ENCODE measurements around the gene UQCRC1.

Gene UQCRC1

DNA sequence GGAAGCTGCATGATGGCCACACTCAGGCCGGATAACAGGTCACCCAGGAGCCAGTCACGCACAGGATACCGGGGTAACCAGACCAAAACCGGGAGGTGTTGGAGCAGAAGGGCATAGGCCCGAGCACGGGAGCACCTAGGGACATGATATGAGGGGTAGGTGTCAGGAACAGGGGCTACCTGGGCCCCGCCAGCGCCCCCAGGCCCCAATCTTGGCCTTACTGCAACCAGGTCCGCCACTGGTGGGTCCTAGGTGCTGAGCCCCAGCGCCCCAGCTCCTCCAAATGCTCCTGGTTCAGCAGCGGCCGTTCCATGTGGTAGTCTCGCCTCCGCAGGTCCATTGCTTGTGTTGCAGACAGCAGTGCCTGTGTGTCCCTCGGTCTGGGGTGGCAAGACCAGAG, 23.8 kb upstream of the UQCRC1 start:
- DNase-seq = no peak

DNA sequence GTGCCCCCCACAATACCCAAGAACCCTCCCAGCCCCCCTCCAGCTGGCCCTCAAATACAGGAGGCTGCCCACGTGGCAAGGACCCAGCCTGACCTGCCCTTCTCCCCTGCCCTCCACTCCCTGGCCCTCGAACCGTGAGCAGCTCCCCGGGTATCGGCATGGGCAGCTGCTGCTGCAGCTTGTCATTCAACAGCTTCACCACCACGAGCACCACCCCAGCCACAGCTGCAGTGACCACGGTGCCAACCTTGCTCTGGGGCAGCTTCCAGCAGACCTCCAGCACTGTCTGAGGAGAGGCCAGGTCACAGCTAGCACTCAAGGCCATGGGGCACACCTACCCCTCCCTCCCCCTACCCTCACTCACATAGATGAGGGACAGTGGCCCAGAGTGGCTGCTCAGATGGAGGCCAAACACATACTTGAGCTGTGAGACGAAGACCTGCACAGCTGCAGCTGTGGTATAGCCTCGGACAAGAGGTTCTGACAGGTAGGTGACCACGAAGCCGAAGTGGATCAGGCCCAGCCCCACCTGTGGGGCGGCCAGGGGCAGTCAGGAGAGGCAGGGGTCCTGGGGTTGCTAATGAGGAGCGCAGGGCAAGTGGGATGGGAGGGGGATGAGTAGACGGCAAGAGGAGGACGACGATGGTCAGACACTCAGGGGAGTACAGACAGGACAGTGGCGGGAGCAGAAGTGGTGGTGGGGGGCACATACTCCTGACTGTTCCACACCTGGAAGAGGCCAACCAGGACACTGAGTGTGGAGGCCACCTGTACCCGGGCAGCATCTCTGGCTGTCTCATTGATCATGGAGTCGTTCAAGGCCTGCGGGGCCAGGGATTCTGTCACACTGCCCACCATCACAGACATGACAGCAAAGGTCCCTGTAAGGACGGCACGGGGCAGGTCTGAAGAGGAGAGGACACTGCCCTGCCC, 22.3 kb upstream of the UQCRC1 start:
- DNase-seq = no peak

DNA sequence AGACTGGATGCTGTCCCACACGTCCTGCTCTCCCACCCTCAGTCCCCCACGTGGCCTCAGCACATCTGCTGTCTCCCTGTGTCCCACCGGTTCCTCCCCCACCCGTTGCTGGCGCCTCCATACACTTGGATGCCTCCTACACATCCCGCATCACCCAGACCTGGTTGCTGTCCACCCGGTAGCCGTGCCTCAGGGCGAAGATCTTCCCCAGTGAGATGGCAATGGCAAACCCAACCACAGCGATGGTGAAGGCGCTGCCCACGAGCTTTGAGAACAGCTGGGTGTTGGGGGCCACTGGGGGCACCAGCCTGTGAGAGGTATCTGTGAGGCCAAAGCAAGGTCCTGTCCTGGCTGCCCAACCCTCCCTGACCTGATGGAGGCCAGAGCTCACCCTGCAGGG, 21.4 kb upstream of the UQCRC1 start:
- DNase-seq = no peak

GRCh38 chr3:48630407-48630806, 21.0 kb upstream of the UQCRC1 start:
- DNase-seq = no peak

DNA sequence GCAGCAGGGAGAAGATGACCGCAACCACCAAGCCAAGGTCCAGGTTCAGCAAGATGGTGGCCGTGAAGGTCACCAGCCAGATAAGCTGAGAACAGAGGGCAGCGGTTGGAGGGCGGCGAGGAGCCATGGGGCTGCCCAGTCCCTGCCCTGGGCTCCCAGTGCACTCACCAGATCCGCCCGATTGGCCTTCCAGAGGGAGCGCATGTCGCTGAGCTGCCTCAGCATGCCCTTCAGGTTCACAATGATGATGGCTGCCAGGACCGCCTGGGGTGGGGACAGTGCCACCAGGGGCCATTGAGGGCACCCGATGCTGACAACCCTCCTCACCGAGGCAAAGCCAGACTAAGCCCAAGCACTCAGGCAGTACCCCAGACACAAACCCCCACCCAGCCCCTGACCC, 20.4 kb upstream of the UQCRC1 start:
- DNase-seq = no peak

DNA sequence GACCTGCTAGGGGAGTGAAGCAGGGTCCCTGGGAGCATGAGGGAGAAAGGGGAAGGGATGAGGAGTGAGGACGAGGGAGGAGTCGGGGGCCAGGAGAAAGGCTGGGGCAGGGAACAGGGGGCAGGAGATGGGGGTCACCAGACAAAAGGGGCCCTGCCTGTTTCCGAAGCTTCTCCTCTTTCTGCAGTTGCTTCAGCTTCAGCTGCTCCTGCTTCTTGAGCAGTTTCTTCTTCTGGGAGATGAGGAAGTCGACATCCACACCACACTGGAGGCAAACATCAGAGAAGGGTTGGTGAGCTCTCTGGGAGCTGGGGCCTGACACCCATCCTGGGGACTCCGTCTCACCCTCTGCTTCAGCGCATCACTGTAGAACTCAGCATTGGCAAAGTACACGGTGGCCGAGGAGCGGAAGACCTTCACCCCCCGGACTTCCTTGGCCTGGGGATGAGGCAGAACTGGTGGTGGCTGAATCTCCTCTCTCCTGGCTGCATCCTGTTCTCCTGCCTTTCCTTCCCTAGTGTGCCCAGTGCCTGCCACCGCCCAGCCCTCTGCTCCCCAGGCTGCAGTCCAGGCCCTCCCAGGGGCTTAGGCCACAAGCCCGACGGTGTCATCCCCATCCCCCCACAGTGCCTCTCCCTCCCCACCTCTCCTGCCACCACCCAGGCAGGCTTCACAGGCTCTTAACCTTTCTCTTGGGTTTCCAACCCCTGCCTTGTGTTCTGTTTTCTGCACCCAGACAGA, 19.0 kb upstream of the UQCRC1 start:
- DNase-seq = no peak

DNA sequence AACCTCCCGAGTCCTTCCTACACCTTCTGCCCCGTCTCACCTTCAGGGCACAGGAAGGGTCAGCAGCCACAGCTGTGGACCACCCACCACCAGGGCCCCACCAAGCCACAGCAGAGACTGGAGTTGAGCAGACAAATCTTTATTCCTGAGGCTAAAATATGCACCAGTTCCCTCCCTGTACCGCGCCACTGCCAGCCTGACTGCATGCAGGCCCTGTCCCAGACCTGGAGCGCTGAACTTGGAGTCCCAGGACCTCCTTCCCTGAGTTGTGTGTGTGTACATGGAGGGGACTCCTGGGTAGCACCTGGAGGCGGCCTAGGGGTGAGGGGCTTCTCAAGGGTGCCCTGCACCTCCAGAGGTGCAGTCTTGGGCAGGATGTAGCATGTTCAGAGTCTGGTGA, 16.2 kb upstream of the UQCRC1 start:
- DNase-seq = no peak

DNA sequence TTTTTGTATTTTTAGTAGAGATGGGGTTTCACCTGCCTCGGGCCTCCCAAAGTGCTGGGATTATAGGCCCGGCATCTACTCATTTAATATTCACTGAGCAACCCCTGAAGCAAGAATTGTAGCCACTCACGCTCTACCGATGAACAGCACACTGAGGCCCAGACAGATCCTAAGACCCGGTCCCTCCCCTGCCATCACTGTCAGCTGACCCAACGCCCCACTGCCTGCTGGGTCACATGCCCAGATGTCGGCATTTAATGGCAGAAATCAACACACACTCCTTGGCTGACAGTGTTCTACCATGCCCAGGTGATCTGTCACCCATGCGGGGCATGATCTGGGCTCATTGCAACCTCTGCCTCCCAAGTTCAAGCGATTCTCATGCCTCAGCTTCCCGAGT, 15.3 kb upstream of the UQCRC1 start:
- no peak for DNase-seq

DNA sequence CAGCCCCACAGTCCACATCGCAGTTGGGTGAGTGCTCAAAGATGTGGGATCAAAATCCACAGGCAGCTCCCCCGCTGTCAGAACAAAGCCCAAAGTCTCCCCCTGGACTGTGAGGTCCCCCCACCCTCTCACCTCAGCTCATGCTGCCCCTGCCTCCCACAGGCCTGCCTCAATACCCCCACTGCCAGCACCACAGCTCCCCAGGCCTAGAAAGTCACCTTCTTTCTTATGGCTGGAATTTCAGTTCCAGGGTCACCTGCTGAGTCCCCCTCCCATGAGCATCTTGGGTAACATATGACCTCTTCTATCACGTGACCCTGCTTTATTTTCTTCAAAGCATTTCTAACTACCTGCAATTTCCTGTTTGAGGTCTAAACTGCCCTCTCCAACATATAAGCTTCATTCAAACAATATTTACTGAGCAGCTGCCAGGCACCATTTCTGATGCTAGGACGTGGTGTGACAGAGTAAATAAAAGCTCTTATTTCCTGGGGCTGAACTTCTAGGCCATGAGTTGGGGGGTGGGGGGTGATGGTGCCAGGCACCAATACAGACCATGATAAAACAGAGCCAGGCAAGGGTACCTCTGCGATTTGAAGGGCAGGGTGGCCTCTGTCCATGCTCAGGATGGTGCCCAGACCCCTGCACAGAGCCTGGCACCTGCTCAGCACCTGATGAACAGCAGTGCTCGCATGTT, 14.6 kb upstream of the UQCRC1 start:
- DNase-seq = no peak

DNA sequence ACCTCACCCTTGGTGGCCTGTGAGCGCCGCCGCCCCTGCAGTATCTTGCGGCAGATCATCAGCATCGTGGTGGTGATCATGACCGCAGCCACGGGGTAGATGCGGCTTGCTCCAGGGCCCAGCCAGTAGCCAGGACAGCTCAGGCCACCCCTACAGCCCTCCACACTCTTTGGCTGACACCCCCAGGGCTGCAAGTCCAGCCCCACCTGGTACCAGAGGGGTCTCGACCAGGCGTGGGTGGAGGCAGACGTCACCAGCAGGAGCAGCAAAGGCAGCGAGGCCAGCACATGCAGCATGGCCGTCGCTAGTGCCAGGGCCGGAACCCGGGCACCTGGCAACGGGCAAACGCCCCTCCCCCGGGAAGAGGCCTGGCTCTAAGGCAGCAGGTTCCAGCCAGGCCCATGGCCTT, 12.0 kb upstream of the UQCRC1 start, which contains the start of gene TMEM89:
Gene TMEM89, minus strand, starts transcription at position 309 of the 409 bp plus-strand sequence. Its CDS starts 13 bp downstream, at position 296.
- DNase-seq = no peak

DNA sequence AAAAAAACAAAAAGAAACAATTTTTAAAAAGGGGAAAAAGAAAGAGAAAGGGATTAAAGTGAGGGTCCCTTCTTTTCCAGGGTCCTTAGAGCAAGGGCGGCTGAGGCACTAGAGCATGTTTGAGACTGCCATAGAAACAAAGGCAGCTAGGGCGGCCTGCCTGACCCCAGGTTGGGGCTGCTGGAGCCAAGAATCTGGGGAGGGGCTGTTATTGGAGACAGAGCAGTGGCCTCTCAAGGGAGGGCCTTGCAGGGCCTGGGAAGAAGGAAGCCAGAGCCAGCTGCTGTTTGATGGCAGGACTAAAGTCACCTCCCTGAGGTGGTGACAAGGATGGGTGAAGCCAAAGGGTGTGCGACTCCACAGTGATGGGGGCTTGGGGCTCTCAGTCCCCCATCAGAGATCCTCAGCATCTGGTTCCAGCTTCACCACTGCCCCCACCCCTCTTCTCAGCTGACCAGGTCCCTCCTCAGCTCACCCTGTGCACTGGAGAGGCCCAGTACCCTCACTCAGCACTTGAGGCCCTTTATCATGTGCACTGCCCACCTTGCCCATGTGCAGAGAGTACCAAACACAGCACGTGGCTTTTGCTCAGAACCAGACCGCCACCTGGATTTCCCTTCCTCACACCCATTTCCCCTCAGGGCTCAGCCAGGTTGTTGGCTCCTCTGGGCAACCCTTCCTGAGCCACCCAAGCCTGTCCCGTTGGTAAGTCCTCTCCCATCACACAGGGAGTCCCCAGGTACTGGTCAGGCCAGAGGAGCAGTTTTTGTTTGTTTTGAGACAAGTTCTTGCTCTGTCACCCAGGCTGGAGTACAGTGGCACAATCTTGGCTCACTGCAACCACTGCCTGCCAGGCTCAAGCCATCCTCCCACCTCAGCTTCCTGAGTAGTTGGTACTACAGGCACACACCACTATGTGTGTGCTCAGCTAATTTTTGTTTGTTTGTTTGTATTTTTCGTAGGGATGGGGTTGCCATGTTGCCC, 10.4 kb upstream of the UQCRC1 start:
- no peak for DNase-seq

- no peak for DNase-seq
Measured at GRCh38 chr3:48617559-48617958, 8.1 kb upstream of the UQCRC1 start.

DNA sequence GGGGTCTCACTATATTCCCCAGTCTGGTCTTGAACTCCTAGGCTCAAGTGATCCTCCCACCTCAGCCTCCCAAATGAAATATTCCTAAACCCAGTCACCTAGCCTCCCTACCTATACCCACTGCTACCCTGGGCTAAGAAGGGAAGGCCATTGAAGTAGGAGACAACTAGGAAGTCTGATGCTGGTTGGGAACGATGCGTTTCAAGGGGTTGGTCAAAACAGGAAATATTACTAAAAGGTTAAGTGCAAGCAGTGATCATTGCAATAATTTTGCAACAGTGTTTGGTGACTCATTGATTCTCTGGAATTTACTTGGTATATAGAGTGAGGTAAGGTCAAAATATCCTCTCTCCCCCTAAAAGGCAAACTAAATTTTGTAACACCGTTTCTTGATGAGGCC, 4.6 kb upstream of the UQCRC1 start:
- DNase-seq = no peak

- no peak for DNase-seq
Measured at GRCh38 chr3:48612309-48612708, 2.9 kb upstream of the UQCRC1 start.

DNA sequence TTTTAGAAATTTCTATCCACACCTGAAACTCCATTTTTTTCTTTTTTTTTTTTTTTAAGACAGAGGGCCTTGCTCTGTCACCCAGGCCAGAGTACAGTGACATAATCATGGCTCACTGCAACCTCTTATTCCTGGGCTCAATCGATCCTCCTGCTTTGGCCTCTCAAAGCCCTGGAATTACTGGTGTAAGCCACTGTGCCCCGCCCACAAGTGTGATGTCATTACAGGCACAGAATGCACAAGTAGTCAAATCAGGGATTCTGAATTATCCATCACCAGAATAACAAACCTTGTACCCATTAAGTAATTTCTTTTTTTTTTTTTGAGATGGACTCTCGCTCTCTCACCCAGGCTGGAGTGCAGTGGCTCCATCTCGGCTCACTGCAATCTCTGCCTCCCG, 1.9 kb downstream of the UQCRC1 start:
- no peak for DNase-seq

DNA sequence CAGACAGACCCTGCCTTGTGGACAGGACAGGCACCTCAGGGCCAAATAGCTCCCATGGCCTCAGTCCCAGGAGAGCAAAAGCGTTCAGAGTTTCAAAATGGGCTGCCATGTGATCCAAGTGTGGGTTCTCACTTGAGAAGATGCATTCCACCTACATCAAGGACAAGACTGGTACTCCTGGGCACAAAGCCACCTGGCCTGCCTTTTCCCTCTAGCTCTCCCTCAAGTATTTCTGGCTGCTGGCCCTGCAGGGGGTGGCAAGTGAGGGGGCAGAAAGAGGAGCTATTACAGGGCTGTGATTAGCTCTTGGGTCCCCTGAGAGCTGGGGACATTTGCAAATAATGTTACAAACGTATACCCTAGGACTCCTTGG, 7.8 kb downstream of the UQCRC1 start:
- DNase-seq = no peak

DNA sequence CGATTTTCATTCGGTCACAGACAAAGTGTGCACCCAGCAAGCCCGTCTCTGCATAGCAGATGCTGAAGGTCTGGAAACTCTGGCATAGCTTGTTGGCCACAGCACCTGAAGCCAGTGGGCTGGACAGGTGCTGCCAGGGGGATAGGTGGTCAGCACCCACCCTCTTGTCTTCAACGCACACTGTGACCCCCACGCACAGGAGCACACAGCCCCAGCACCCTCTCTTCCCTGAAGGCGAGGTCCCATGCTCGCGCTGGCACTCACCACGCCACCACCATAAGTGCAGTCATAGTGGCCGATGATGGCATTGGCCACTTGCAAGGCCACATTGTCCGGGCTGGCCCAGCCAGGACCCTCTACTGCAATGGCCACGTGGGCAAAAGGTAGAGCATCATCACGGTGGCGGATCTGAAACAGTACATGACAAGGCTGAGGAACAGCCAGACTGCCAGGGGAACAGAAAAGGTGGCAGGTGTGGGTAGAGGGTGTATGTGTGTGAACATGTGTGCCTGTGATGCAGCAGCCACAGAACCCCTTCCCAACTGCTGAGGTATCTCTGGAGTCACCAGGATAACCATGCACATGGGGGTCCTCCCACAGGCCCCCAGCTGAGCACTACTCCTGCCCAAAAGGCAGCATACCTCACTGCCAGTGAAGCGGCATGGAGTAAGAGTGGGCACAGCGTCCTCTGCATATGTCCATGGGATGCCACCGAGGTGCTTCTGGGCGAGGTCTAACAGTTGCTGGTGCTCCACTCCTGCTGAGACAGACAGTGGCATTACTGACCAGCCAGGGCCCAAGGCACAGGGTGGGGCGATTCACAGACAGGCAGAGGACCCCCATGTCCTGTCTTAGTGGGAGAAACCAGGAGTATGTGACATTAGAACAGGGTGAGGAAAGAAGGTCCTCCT, 8.5 kb downstream of the UQCRC1 start:
- DNase-seq = no peak

DNA sequence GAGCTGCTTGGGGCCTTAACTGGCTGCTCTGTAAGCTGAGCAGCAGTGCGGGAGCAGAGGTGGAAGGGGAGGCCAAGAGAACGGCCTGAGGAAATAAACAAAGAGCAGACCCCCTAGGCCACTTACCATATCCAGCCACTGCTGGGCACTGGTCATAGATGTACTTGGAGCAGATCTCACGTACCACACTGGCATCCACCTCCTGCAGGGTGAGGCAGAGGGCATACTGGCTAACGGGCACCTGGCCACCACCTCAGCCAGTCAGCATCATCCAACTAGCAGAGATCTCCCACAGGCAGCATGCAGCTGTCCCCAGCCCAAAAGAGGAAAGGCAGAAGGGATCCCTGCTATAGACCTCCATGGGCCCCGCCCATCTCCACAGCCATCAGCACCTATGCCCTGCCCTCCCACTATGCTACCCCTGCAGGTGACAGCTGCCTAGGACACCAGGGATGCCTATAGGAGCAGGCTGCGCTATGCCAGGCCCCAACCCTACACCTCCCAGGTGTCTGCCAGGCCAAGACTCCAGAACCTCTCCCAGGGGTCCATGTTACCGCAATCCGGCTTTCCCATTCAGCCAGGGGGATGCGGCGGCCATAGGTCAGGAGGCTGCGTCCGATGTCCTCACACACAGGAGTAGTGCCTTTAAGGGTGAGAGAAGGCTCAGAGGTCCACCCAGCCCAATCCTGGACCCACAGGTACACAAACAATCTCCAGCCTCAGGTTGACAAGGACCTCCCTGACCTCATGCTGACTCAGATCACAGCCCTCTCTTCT, 9.7 kb downstream of the UQCRC1 start:
- DNase-seq = no peak

- DNase-seq = no peak
Measured at GRCh38 chr3:48599077-48599501, 10.4 kb downstream of the UQCRC1 start.

All from SW 1271 (cell line).